ENCODE measurements around the gene LTBP3.
A peak's percentile ranks its signal among the peaks of the same experiment; 100 is the strongest.
"Not testable (repeated sequence)": the region's sequence is repeated elsewhere in the genome, so short reads cannot be mapped to it uniquely, and the experiment has no call there.

LTBP3 gene

GRCh38 chr11:65569973-65570918 is 12.1 kb upstream of the LTBP3 start, which contains the start of gene ZNRD2:
Gene ZNRD2, plus strand, starts transcription at chr11:65570477. Its CDS starts 15 bp downstream, at chr11:65570492.
- peaks cover 9% of the 10 kb centered on the region for H3K79me1 ChIP-seq (ENCODE audit: low read length)
- peak within 1 kb of the TSS; percentile 76 for H4K8ac ChIP-seq (ENCODE audit: low read depth, low read length)
- H3K4me1 ChIP-seq (ENCODE audit: control insufficient read depth, low read depth, low read length): peaks cover 11% of the 10 kb centered on the region
- no peak within 1 kb of the TSS for H3K23ac ChIP-seq (ENCODE audit: low read length)
- peak within 1 kb of the TSS; percentile 97 for H3K4me3 ChIP-seq (ENCODE audit: low read length)
- H4K5ac ChIP-seq (ENCODE audit: low read length): no peak within 1 kb of the TSS
- H3K4ac ChIP-seq (ENCODE audit: low read depth, low read length): peak within 1 kb of the TSS; percentile 64
- no peaks in the 10 kb centered on the region for H3K36me3 ChIP-seq (ENCODE audit: control insufficient read depth, insufficient read depth, low read length)
- DNase-seq: peak; percentile 99
- H3K56ac ChIP-seq (ENCODE audit: low read length): peak within 1 kb of the TSS; percentile 98
- H3K79me2 ChIP-seq (ENCODE audit: control insufficient read depth, insufficient read depth, low read length): peaks cover 8% of the 10 kb centered on the region
- H2AK5ac ChIP-seq (ENCODE audit: low read length): no peak within 1 kb of the TSS
- H2BK120ac ChIP-seq (ENCODE audit: low read depth, low read length): no peak within 1 kb of the TSS
- H3K18ac ChIP-seq (ENCODE audit: low read length): peak within 1 kb of the TSS; percentile 22
- H3K4me2 ChIP-seq (ENCODE audit: low read length): peak within 1 kb of the TSS; percentile 81
- no peak within 1 kb of the TSS for H2BK15ac ChIP-seq (replicated peaks; ENCODE audit: low read depth)
- no CpG with 5 or more reads among the region's 89 CpGs for WGBS (ENCODE audit: extremely low coverage, insufficient coverage, low lambda C conversion rate)
- peak within 1 kb of the TSS; percentile 92 for H3K9ac ChIP-seq (ENCODE audit: low read length)
- H3K27ac ChIP-seq (ENCODE audit: low read depth, low read length): peak within 1 kb of the TSS; percentile 84
- H2BK5ac ChIP-seq (ENCODE audit: low read length): no peak within 1 kb of the TSS
- no peaks in the 10 kb centered on the region for H3K27me3 ChIP-seq (ENCODE audit: insufficient read depth, low read length, poor library complexity)

- Histone ChIP-seq H3K18ac (ENCODE audit: low read length) (peak overlapping the region; percentile 22), H3K4me2 (ENCODE audit: low read length) (peak overlapping the region; percentile 81), H3K27me3 (ENCODE audit: insufficient read depth, low read length, poor library complexity) (no peaks in the 10 kb centered on the region), H3K56ac (ENCODE audit: low read length) (peak overlapping the region; percentile 98), H3K4me1 (ENCODE audit: control insufficient read depth, low read depth, low read length) (peaks cover 9% of the 10 kb centered on the region), H3K23ac (ENCODE audit: low read length) (no peak overlapping the region), H2BK5ac (ENCODE audit: low read length) (no peak overlapping the region), H3K9ac (ENCODE audit: low read length) (peak overlapping the region; percentile 86), H3K36me3 (ENCODE audit: control insufficient read depth, insufficient read depth, low read length) (no peaks in the 10 kb centered on the region), H2BK120ac (ENCODE audit: low read depth, low read length) (no peak overlapping the region), H3K27ac (ENCODE audit: low read depth, low read length) (peak overlapping the region; percentile 84), H2AK5ac (ENCODE audit: low read length) (no peak overlapping the region), H4K5ac (ENCODE audit: low read length) (no peak overlapping the region), H3K4ac (ENCODE audit: low read depth, low read length) (peak overlapping the region; percentile 64), H3K79me1 (ENCODE audit: low read length) (peaks cover 9% of the 10 kb centered on the region), H2BK15ac (replicated peaks; ENCODE audit: low read depth) (no peak overlapping the region), H3K4me3 (ENCODE audit: low read length) (peak overlapping the region; percentile 65), H3K79me2 (ENCODE audit: control insufficient read depth, insufficient read depth, low read length) (peaks cover 8% of the 10 kb centered on the region), H4K8ac (ENCODE audit: low read depth, low read length) (peak overlapping the region; percentile 76)
- DNase-seq: no peak
- WGBS (ENCODE audit: extremely low coverage, insufficient coverage, low lambda C conversion rate): no CpG with 5 or more reads among the region's 28 CpGs
These were observed 11.2 kb upstream of the LTBP3 start for GRCh38 chr11:65569164-65569972.

- no peak overlapping the region for H2BK5ac ChIP-seq (ENCODE audit: low read length)
- peaks cover 7% of the 10 kb centered on the region for H3K4me1 ChIP-seq (ENCODE audit: control insufficient read depth, low read depth, low read length)
- H3K18ac ChIP-seq (ENCODE audit: low read length): no peak overlapping the region
- H3K79me1 ChIP-seq (ENCODE audit: low read length): peaks cover 4% of the 10 kb centered on the region
- no peak overlapping the region for H3K4me2 ChIP-seq (ENCODE audit: low read length)
- WGBS (ENCODE audit: extremely low coverage, insufficient coverage, low lambda C conversion rate): no CpG with 5 or more reads among the region's 7 CpGs
- H2BK15ac ChIP-seq (replicated peaks; ENCODE audit: low read depth): no peak overlapping the region
- no peak overlapping the region for H4K8ac ChIP-seq (ENCODE audit: low read depth, low read length)
- no peak overlapping the region for H3K4ac ChIP-seq (ENCODE audit: low read depth, low read length)
- DNase-seq: no peak
- H3K36me3 ChIP-seq (ENCODE audit: control insufficient read depth, insufficient read depth, low read length): no peaks in the 10 kb centered on the region
- no peak overlapping the region for H4K5ac ChIP-seq (ENCODE audit: low read length)
- H2AK5ac ChIP-seq (ENCODE audit: low read length): no peak overlapping the region
- H3K56ac ChIP-seq (ENCODE audit: low read length): no peak overlapping the region
- H3K4me3 ChIP-seq (ENCODE audit: low read length): no peak overlapping the region
- H3K27ac ChIP-seq (ENCODE audit: low read depth, low read length): no peak overlapping the region
- peaks cover 5% of the 10 kb centered on the region for H3K79me2 ChIP-seq (ENCODE audit: control insufficient read depth, insufficient read depth, low read length)
- no peak overlapping the region for H3K9ac ChIP-seq (ENCODE audit: low read length)
- H3K27me3 ChIP-seq (ENCODE audit: insufficient read depth, low read length, poor library complexity): no peaks in the 10 kb centered on the region
- no peak overlapping the region for H3K23ac ChIP-seq (ENCODE audit: low read length)
- no peak overlapping the region for H2BK120ac ChIP-seq (ENCODE audit: low read depth, low read length)
These were observed 7.7 kb upstream of the LTBP3 start for GRCh38 chr11:65565624-65566453.

- H3K36me3 ChIP-seq (ENCODE audit: control insufficient read depth, insufficient read depth, low read length); H3K23ac ChIP-seq (ENCODE audit: low read length); H2BK5ac ChIP-seq (ENCODE audit: low read length); DNase-seq; H3K79me2 ChIP-seq (ENCODE audit: control insufficient read depth, insufficient read depth, low read length); H2BK120ac ChIP-seq (ENCODE audit: low read depth, low read length); H2AK5ac ChIP-seq (ENCODE audit: low read length); H3K4me3 ChIP-seq (ENCODE audit: low read length); H4K8ac ChIP-seq (ENCODE audit: low read depth, low read length); H3K18ac ChIP-seq (ENCODE audit: low read length); H3K27me3 ChIP-seq (ENCODE audit: insufficient read depth, low read length, poor library complexity); H4K5ac ChIP-seq (ENCODE audit: low read length); H3K79me1 ChIP-seq (ENCODE audit: low read length); H3K4me2 ChIP-seq (ENCODE audit: low read length); H3K27ac ChIP-seq (ENCODE audit: low read depth, low read length); H3K9ac ChIP-seq (ENCODE audit: low read length); H3K56ac ChIP-seq (ENCODE audit: low read length); H2BK15ac ChIP-seq (replicated peaks; ENCODE audit: low read depth); H3K4ac ChIP-seq (ENCODE audit: low read depth, low read length): not testable (repeated sequence)
- WGBS (ENCODE audit: extremely low coverage, insufficient coverage, low lambda C conversion rate): no CpG with 5 or more reads among the region's 12 CpGs
- peaks cover 10% of the 10 kb centered on the region for H3K4me1 ChIP-seq (ENCODE audit: control insufficient read depth, low read depth, low read length)
These were observed 6.9 kb upstream of the LTBP3 start for GRCh38 chr11:65564879-65565559.

GRCh38 chr11:65563601-65564000 is 5.4 kb upstream of the LTBP3 start:
- H3K4me3 ChIP-seq (ENCODE audit: low read length): no peak overlapping the region
- no peak overlapping the region for H2AK5ac ChIP-seq (ENCODE audit: low read length)
- no peak overlapping the region for H3K56ac ChIP-seq (ENCODE audit: low read length)
- H3K36me3 ChIP-seq (ENCODE audit: control insufficient read depth, insufficient read depth, low read length): no peaks in the 10 kb centered on the region
- no peak overlapping the region for H2BK15ac ChIP-seq (replicated peaks; ENCODE audit: low read depth)
- no peak overlapping the region for H3K18ac ChIP-seq (ENCODE audit: low read length)
- H3K79me1 ChIP-seq (ENCODE audit: low read length): no peaks in the 10 kb centered on the region
- H4K8ac ChIP-seq (ENCODE audit: low read depth, low read length): no peak overlapping the region
- H2BK5ac ChIP-seq (ENCODE audit: low read length): no peak overlapping the region
- H3K23ac ChIP-seq (ENCODE audit: low read length): no peak overlapping the region
- no peak overlapping the region for H3K4ac ChIP-seq (ENCODE audit: low read depth, low read length)
- H2BK120ac ChIP-seq (ENCODE audit: low read depth, low read length): no peak overlapping the region
- no peak overlapping the region for H3K4me2 ChIP-seq (ENCODE audit: low read length)
- H3K4me1 ChIP-seq (ENCODE audit: control insufficient read depth, low read depth, low read length): peaks cover 9% of the 10 kb centered on the region
- H3K79me2 ChIP-seq (ENCODE audit: control insufficient read depth, insufficient read depth, low read length): no peaks in the 10 kb centered on the region
- no peak overlapping the region for H3K9ac ChIP-seq (ENCODE audit: low read length)
- no peak overlapping the region for H3K27ac ChIP-seq (ENCODE audit: low read depth, low read length)
- no peak for DNase-seq
- H3K27me3 ChIP-seq (ENCODE audit: insufficient read depth, low read length, poor library complexity): no peaks in the 10 kb centered on the region
- no peak overlapping the region for H4K5ac ChIP-seq (ENCODE audit: low read length)
- no CpG with 5 or more reads among the region's 4 CpGs for WGBS (ENCODE audit: extremely low coverage, insufficient coverage, low lambda C conversion rate)

Measured in mesendoderm (in vitro differentiated cells).